Measurements from ENCODE around the gene MSANTD2.

The MSANTD2 gene

GRCh38 chr11:124724979-124725718, 75.1 kb downstream of the MSANTD2 start:
- Histone ChIP-seq H3K27ac (ENCODE audit: low read depth, low read length) (peak overlapping the region; percentile 41), H3K4me2 (ENCODE audit: low read length) (peak overlapping the region; percentile 86), H3F3A (ENCODE audit: control insufficient read depth, insufficient read depth) (no peaks in the 10 kb centered on the region), H3K4me1 (ENCODE audit: control insufficient read depth, low read length) (peaks cover 57% of the 10 kb centered on the region), H3K9me2 (replicated peaks; ENCODE audit: control insufficient read depth, low read length) (no peaks in the 10 kb centered on the region), H4K20me1 (ENCODE audit: control insufficient read depth, insufficient read depth, low read depth, low read length) (no peaks in the 10 kb centered on the region), H3K36me3 (ENCODE audit: control insufficient read depth, low read length) (no peaks in the 10 kb centered on the region), H3K4me3 (ENCODE audit: low read length) (peak overlapping the region; percentile 63), H3K27me3 (ENCODE audit: control insufficient read depth, low read length) (peaks cover 2% of the 10 kb centered on the region; the same call in 1 of the 2 replicates), H3K79me2 (ENCODE audit: control insufficient read depth, low read length) (no peaks in the 10 kb centered on the region), H3K9me3 (ENCODE audit: control insufficient read depth, insufficient read depth, low read length) (no peaks in the 10 kb centered on the region)
- no peak for TF ChIP-seq CTCF (IDR thresholded peaks at IDR 0.05; ENCODE audit: low read depth, low read length, poor library complexity, severe bottlenecking)
- TF ChIP-seq EZH2phosphoT487 (IDR thresholded peaks at IDR 0.05; ENCODE audit: borderline replicate concordance, low read length), result no peak

- peaks cover 61% of the 10 kb centered on the region for H3K4me1 ChIP-seq (ENCODE audit: control insufficient read depth, low read length)
- TF ChIP-seq CTCF (IDR thresholded peaks at IDR 0.05; ENCODE audit: low read depth, low read length, poor library complexity, severe bottlenecking) (no peak), EZH2phosphoT487 (IDR thresholded peaks at IDR 0.05; ENCODE audit: borderline replicate concordance, low read length) (no peak)
- H3F3A ChIP-seq (ENCODE audit: control insufficient read depth, insufficient read depth), result no peaks in the 10 kb centered on the region
- no peaks in the 10 kb centered on the region for H3K9me2 ChIP-seq (replicated peaks; ENCODE audit: control insufficient read depth, low read length)
- H3K4me3 ChIP-seq (ENCODE audit: low read length), result peak overlapping the region; percentile 25
- peaks cover 28% of the 10 kb centered on the region for H3K27me3 ChIP-seq (ENCODE audit: control insufficient read depth, low read length)
- no peak overlapping the region for H3K27ac ChIP-seq (ENCODE audit: low read depth, low read length)
- no peaks in the 10 kb centered on the region for H3K36me3 ChIP-seq (ENCODE audit: control insufficient read depth, low read length)
- no peaks in the 10 kb centered on the region for H3K79me2 ChIP-seq (ENCODE audit: control insufficient read depth, low read length)
- H4K20me1 ChIP-seq (ENCODE audit: control insufficient read depth, insufficient read depth, low read depth, low read length), result no peaks in the 10 kb centered on the region
- H3K4me2 ChIP-seq (ENCODE audit: low read length), result peak overlapping the region; percentile 47
- no peaks in the 10 kb centered on the region for H3K9me3 ChIP-seq (ENCODE audit: control insufficient read depth, insufficient read depth, low read length)
Measured at GRCh38 chr11:124722176-124722575, 78.0 kb downstream of the MSANTD2 start.

GRCh38 chr11:124719534-124719933, 80.7 kb downstream of the MSANTD2 start:
- peaks cover 34% of the 10 kb centered on the region for H3K27me3 ChIP-seq (ENCODE audit: control insufficient read depth, low read length)
- no peak overlapping the region for H3K4me2 ChIP-seq (ENCODE audit: low read length)
- no peaks in the 10 kb centered on the region for H3K36me3 ChIP-seq (ENCODE audit: control insufficient read depth, low read length)

More at GRCh38 chr11:124719534-124719933, 80.7 kb downstream of the MSANTD2 start:
- Histone ChIP-seq H3K4me1 (ENCODE audit: control insufficient read depth, low read length) (peaks cover 35% of the 10 kb centered on the region), H3K9me2 (replicated peaks; ENCODE audit: control insufficient read depth, low read length) (no peaks in the 10 kb centered on the region), H4K20me1 (ENCODE audit: control insufficient read depth, insufficient read depth, low read depth, low read length) (no peaks in the 10 kb centered on the region), H3K79me2 (ENCODE audit: control insufficient read depth, low read length) (no peaks in the 10 kb centered on the region), H3F3A (ENCODE audit: control insufficient read depth, insufficient read depth) (no peaks in the 10 kb centered on the region), H3K27ac (ENCODE audit: low read depth, low read length) (no peak overlapping the region), H3K9me3 (ENCODE audit: control insufficient read depth, insufficient read depth, low read length) (no peaks in the 10 kb centered on the region), H3K4me3 (ENCODE audit: low read length) (no peak overlapping the region)
- TF ChIP-seq CTCF (IDR thresholded peaks at IDR 0.05; ENCODE audit: low read depth, low read length, poor library complexity, severe bottlenecking) (no peak), EZH2phosphoT487 (IDR thresholded peaks at IDR 0.05; ENCODE audit: borderline replicate concordance, low read length) (no peak)

Data from DOHH2 (cell line).